Nephron (organoid): ENCODE results near the gene PRUNE2.

Experiments
- H3K27ac Mint-ChIP-seq, 3 experiments: 2 replicates each; pipeline ENCODE4 v1.8.0; 2020; ENCODE audit warnings: mixed read lengths in 3 of 3, mild to moderate bottlenecking in 2 of 3, moderate library complexity in 1 of 3
- H3K27me3 Mint-ChIP-seq: 2 replicates; pipeline ENCODE4 v1.8.0; 2021; ENCODE audit warnings: low read depth, mild to moderate bottlenecking, moderate library complexity, mixed read lengths
- H3K36me3 Mint-ChIP-seq: 2 replicates; pipeline ENCODE4 v1.8.0; 2020; ENCODE audit warnings: low read depth, mixed read lengths
- H3K4me1 Mint-ChIP-seq: 2 replicates; pipeline ENCODE4 v1.8.0; 2020; ENCODE audit warnings: mixed read lengths
- H3K4me3 Mint-ChIP-seq, 3 experiments: 2 replicates each; pipeline ENCODE4 v1.8.0; 2020; ENCODE audit warnings: mild to moderate bottlenecking in 3 of 3, mixed read lengths in 3 of 3, moderate library complexity in 2 of 3
- H3K9me3 Mint-ChIP-seq: 2 replicates; pipeline ENCODE4 v1.8.0; 2020; ENCODE audit warnings: mixed read lengths
- CTCF ChIP-seq, 3 experiments: fragments of 200-600 bp; sonication (generic); IDR thresholded peaks; one replicate each; pipeline ENCODE4 v1.5.0; 2021; ENCODE audit warnings: antibody characterized with exemption in 3 of 3; ENCODE audit not compliant: unreplicated experiment in 3 of 3

Gene PRUNE2

GRCh38 chr9:76629205-76629990, 276.5 kb downstream of the PRUNE2 start:
- no peaks in the 10 kb centered on the region for H3K4me1 Mint-ChIP-seq

GRCh38 chr9:76628155-76628554, 277.8 kb downstream of the PRUNE2 start:
- H3K4me1 Mint-ChIP-seq = no peaks in the 10 kb centered on the region
- no peak for TF ChIP-seq CTCF (IDR thresholded peaks at IDR 0.05; ENCODE audit: unreplicated experiment in 3 of 3)
- no peak overlapping the region for H3K4me3 Mint-ChIP-seq
- peaks cover 3% of the 10 kb centered on the region for H3K27me3 Mint-ChIP-seq
- H3K9me3 Mint-ChIP-seq = no peaks in the 10 kb centered on the region
- H3K36me3 Mint-ChIP-seq = no peaks in the 10 kb centered on the region
- H3K27ac Mint-ChIP-seq = no peak overlapping the region

More at GRCh38 chr9:76629205-76629990, 276.5 kb downstream of the PRUNE2 start:
- Mint-ChIP-seq H3K27me3 (peaks cover 3% of the 10 kb centered on the region), H3K4me3 (no peak overlapping the region), H3K9me3 (no peaks in the 10 kb centered on the region), H3K27ac (no peak overlapping the region), H3K36me3 (no peaks in the 10 kb centered on the region)
- TF ChIP-seq CTCF (IDR thresholded peaks at IDR 0.05; ENCODE audit: unreplicated experiment in 3 of 3) = no peak

- Mint-ChIP-seq H3K9me3 (no peaks in the 10 kb centered on the region), H3K4me3 (no peak overlapping the region), H3K4me1 (no peaks in the 10 kb centered on the region), H3K36me3 (no peaks in the 10 kb centered on the region), H3K27ac (no peak overlapping the region), H3K27me3 (peaks cover 3% of the 10 kb centered on the region)
- TF ChIP-seq CTCF (IDR thresholded peaks at IDR 0.05; ENCODE audit: unreplicated experiment in 3 of 3) = no peak
Measured at GRCh38 chr9:76626980-76627379, 278.9 kb downstream of the PRUNE2 start.

- Mint-ChIP-seq H3K27ac (no peak overlapping the region), H3K36me3 (no peaks in the 10 kb centered on the region), H3K4me3 (no peak overlapping the region), H3K9me3 (no peaks in the 10 kb centered on the region), H3K27me3 (no peaks in the 10 kb centered on the region), H3K4me1 (no peaks in the 10 kb centered on the region)
- no peak for TF ChIP-seq CTCF (IDR thresholded peaks at IDR 0.05; ENCODE audit: unreplicated experiment in 3 of 3)
Measured at GRCh38 chr9:76626141-76626540, 279.8 kb downstream of the PRUNE2 start.

- Mint-ChIP-seq H3K27ac (no peak overlapping the region), H3K36me3 (no peaks in the 10 kb centered on the region), H3K27me3 (no peaks in the 10 kb centered on the region), H3K9me3 (no peaks in the 10 kb centered on the region), H3K4me3 (no peak overlapping the region), H3K4me1 (no peaks in the 10 kb centered on the region)
- TF ChIP-seq CTCF (IDR thresholded peaks at IDR 0.05; ENCODE audit: unreplicated experiment in 3 of 3) = no peak
Measured at GRCh38 chr9:76624391-76625048, 281.4 kb downstream of the PRUNE2 start.
